NCI-H748 (cell line): ENCODE results near the gene LY6G5B.

Source experiments
- DNase-seq: peaks from one replicate; lab custom pipeline; 2025; ENCODE audit not compliant: unreplicated experiment; lab: John Stamatoyannopoulos, UW

The LY6G5B gene

DNA sequence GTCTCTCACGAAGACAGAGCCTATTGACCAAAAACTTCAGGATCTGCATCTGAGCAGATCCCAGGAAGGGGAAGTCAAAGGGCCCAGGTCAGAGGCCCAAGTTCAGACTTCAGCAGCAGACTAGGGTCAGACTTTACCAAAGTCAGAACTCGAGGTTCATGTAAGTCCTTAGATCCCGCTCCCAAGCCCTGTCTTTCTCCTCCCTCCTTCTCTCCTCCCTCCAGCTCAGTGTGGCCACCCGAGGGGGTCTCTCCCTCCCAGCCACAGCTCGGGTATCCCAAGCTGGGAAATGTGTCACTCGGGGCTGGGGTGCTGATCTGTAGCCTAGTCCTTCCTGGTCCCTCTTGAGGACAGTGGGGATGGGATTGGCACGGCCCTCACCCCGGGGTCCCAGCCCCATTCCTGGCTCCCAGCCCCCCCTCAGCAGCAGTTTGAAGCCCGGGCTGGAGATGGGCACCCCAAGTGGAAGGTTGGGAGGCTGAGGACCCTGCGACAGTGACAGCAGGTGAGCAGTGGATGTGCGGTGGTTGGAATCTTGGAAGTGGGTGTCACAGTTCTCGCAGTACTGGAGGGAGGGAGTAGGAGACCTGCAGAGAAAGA lies 7.6 kb upstream of the LY6G5B start:
- DNase-seq: no peak

DNA sequence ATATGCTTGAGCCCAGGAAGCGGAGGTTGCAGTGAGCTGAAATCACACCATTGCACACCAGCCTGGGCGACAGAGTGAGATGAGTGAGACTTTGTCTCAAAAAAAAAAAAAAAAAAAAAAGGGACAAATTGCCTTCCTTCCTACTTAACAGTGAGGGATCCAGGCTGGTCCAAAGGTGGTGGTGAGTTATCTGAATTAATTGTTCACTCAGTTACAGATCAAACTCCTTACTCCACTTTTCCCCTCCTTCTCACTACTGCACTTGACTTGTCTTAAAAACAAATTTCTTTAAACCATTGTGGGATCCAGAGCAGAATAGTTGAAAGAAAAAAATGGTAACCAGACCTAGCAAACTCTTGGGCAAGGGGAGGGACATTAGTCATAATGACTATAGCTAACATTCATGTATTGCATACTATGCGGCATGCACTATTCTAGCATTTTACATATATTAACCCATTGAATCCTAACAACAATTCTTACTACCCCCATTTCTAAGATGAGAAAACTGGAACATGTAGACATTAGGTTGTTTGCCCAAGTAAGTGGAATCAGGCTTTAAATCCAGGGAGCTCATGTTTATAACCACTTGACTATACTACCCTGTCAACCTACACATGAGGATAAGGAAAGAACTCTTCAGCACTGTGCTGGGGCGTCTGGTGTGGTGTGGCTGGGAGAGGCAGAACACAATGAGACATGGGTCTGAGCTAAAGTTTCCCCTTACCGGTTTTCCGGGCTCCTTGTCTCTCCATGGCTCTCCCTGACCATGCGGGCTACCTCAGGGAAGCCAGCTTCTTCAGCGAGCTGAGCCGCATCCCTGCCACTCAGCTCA lies 6.4 kb upstream of the LY6G5B start:
- no peak for DNase-seq

DNA sequence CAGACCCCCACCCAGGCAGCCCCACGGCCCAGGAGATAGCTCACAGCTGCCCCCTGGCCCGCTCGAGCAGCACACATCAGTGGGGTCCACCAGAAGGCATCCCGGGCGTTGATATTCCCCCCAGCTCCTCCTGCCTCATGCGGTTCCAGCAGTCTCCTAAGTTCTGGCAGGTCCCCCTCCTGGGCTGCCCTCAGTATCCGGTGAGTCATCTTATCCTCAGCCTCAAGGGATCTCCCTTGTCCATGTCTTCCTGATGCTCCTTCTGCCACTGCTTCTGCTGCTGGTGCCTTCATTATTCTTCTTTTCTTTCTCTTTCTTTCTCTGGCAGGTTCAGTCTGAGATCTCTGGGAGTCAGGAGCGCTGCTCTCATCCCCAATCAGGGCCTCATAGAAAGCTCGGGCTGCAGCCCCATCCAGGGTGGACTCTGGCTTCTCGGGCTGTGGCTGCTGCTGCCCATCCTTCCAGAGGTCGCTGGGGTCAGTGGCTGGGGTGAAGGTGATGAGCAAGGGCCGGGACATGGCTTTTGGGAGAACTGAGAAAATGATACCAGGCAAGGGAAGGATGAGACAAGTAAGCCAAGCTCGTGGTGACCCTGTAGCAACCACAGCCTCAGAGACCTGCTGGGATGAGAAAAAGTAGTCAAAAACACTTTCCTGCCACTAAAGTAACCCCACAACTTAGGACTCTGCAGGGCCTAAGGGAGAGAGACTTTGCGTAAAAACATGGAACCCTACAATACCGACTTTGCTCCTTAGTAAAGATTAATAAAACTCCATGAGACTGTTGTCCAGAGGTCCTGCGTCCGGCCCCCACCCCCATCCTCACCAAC lies 5.6 kb upstream of the LY6G5B start:
- no peak for DNase-seq

DNA sequence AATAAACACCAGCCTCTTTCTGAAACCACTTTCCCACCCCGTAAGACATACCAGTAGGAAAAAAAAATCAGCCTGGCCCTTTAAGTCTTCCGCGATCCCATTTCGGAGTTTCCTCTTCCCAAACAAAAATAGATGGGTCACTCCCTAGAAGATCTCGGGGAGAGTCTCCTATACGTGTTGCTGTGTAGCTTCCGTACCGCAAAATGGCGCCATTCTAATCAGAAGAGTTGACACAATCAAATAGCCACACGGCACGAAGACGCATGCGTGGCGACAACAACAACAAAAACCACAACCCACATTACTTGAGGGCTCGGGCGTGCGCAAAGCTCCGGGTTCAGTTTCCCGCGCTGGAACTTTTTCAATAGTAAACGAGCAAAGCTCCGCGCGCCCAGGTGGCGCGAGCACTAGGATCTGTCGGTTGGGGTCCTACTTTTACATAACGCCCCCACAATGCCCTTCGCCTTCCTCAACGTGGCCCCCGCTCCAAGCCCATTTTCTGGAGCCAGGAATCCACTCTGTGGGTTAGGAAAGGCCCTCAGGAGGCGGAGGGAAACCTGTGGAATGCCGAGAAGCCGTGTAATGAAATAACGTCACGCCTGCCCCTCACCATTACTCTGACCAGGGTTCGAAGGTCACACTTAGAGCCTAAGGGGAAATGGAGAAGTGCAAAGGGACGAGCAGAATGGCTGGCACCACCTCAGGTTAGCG lies 4.8 kb upstream of the LY6G5B start, which contains the start of gene GPANK1:
Gene GPANK1 (minus strand): TSS at position 208 of the 711 bp plus-strand sequence. CDS start 519 bp downstream, outside the sequence.
- peak; percentile 98 for DNase-seq

DNA sequence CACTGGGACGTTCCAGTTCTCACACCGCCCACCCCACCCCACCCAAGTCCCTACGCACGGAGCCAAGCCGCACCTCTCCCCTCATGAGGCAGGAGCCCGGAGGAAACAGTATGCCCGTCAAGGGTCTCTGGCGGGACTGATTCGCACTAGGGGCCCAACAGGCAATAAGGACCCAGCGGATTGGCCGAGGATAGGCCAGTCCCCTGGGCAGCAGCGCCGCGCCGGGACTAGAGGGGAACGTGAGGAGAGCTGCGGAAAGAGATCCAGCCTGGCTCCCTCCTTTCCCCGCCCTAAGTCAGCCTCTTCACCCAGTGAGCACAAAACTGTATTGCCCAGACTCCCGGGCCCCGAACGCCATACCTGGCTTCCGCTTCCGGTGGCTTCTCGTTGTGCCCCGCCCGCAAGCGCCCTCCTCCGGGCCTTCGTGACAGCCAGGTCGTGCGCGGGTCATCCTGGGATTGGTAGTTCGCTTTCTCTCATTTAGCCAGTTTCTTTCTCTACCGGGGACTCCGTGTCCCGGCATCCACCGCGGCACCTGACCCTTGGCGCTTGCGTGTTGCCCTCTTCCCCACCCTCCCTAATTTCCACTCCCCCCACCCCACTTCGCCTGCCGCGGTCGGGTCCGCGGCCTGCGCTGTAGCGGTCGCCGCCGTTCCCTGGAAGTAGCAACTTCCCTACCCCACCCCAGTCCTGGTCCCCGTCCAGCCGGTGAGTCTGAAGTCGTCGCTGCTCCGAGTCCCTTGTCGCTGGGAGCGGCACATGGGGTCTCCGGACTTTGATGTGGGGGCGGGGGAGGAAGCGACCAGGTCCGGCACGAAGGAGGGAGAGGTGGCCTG lies 4.1 kb upstream of the LY6G5B start, which contains the start of gene CSNK2B:
Gene CSNK2B (plus strand): TSS at position 580 of the 836 bp plus-strand sequence. CDS start 752 bp downstream, outside the sequence.
- DNase-seq: peak; percentile 99

DNA sequence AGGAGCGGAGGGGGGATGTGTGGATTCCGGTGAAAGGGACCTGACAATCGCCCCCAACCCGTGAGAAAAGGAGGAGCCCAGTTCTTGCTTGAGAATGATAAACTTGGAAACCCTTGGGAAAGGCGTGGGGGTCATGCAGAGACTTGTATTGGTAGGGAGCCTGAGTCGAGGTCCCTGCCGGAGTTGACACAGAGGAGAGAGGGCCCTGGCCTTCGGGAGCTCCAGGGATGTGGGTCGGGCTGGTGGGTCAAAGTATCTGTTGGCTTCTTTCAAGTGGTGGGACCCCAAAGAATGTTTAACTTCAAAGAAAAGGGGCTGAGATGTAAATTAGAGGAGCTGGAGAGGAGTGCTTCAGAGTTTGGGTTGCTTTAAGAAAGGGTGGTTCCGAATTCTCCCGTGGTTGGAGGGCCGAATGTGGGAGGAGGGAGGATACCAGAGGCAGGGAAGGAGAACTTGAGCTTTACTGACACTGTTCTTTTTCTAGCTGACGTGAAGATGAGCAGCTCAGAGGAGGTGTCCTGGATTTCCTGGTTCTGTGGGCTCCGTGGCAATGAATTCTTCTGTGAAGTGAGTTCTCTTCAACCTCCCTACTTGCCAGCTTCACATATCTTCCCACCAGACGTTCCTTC lies 3.3 kb upstream of the LY6G5B start:
- DNase-seq: no peak

DNA sequence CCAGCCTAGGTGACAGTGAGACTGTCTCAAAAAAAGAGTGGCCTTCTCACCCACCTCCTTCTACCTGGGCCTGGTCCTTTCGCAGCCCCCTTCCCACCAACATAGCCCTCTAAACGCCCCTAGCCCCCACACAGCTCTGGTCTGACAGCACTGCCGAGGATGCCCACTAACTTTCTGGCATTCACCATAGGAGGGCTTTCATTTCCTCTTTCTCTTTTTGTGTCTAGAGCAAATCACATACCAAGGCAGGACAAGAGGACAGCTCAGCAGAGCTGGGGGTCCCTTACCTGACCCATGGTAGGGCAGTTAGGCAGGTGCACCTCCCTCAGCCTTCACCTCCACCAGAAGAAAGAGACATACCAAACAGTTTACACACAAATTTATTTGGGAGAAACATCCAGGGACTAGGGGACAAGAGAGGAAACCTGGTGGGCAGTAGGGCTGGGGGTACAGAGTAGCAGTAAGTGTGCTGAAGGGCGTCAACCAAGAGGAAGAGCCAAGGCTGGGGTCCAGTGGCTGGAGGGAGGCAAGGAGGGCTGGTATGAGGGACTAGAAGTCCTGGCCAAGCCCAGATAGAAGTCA lies 6.6 kb downstream of the LY6G5B start:
- DNase-seq: no peak

DNA sequence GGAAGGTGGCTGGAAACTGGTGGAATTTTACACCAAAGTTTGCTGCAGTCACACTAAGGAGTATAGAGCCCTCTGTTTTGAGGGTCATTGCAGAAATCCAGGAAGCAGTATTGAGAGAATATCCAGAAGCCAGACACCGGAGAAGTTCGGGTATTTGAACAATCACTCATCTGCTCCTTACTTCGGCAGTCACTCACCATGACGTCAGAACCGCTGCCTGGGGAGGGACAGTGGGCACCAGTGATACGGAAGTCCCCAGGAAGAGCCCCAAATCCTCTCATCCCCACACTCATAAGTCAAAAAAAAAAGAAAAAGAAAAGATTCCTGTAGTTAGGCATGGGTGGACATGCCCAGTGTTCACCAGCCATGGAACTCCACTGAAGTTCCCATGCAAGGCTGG lies 7.1 kb downstream of the LY6G5B start:
- DNase-seq: no peak

DNA sequence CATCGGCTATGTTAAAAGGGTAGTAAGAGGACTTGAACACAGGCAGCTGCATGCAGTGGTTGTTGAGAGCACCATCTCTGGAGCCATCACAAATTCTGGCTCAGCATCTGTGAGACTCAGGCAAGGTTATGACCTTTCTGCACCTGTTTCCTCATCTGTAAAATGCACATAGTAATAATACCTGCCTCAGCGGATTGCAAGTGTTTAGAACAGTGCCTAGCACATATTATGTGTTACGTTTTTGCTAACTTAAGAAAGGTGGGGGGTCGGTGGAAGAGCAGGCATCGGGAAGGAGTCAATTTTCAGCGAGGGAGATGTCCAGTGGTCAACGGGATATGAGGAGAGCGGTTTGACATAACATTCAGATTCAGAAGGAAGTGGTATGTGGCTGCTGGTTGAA lies 8.2 kb downstream of the LY6G5B start:
- no peak for DNase-seq

DNA sequence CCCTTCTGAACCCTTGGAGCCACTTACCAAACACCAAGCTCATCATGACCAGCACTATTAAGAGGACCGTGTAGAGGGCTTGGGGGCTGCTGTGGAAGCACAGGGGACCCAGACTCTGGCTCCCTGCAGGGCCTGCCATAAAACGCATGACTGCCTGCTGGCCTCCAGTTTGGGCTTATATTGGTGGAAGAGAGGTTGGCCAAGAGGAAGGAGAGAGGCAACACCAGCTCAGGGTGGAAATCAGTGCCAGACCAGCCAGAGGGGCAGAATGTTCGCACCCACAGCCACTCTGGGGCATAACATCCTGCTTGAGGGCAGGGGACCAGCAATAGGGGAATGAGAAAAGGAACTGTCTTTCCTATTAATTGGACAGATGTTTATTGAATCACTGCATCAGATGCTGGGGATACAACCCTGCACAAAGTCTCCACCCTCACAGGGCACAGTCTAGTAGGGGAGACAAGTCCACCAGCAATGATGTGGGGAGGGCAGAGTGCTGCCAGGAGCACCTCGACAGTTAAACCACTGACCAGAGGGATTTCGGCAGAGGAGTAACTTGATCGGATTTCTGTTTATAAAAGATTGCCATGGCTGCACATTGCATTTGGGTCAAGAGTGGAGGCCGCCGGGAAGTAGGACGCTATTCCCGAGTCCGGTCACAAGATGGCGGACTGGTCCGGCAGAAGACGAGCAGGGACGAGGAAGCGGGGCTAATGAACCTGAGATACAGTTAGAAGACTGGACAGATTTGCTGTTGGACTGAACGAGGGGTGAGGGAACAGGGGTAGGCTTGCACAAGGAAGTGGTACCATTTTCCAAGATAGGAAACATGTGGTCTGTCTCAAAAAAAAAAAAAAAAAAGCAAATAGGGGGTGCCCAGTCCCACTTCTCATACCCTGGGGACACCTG lies 10.7 kb downstream of the LY6G5B start, which contains the start of gene LY6G5C:
Gene LY6G5C (minus strand): TSS at position 842 of the 909 bp plus-strand sequence. CDS start 694 bp downstream, at position 148.
- peak; percentile 95 for DNase-seq

DNA sequence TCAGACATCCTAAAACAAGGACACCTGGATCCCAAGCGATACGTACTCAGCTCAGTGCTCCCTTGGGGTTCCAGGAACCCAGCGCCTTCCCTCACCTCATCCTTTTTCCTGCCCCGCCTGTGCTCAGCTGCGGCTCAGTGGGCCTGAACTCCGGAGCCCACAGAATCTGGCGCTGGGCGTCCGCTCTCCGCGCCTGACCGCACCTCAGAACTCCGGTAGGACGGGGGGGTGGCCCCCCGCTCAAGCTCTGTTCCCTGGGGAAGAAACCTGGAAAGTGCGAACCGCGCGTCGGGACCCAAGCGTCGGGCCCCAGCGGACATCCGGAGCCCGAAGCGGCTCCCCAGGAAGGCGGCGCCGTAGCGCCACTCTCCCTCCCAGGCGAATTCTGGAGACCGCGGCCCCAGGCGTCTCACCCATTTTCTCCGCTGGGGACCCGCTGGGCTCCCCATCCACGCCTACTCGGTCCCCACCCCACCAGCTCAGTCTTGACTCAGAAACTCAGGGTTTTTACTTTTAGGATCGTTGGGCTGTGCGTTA lies 11.4 kb downstream of the LY6G5B start:
- peak; percentile 79 for DNase-seq

DNA sequence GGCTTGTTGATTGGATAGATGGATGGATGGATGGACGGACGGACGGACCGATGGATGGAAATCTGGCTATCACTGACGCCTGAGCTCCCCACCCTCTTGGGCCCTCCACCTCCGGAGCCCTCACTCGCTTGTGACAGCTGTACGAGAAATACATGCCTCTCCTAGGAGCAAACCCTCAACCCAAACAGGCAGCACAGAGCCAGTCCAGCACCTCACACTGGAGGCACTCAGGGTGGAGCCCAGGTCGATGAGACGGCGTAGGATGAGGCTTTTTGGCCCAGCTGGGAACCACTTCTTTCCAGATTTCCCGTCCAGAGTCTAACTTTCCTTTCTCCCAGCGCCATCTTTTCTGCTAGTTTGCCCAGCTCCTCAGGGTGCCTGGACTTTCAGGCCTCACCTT lies 13.8 kb downstream of the LY6G5B start:
- DNase-seq: peak; percentile 59

DNA sequence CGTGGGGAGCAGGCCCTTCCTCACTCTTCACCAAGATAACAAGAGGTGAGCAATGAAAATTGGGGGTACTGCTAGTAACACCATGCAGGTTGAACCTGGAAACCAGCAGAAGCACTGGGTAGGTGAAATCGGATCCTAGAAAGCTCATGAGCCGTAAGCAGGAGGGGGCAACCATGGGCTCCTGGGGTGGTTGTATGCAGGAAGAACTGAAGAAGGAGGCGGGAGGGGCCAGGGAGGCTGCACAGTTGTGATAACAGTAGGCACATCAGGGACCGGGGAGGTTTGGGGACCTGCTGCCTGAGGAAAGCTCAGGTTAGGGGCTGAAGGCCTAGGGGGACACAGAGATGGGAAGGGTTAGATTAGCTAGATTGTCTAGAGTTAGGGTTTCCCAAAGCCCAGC lies 16.7 kb downstream of the LY6G5B start:
- no peak for DNase-seq

DNA sequence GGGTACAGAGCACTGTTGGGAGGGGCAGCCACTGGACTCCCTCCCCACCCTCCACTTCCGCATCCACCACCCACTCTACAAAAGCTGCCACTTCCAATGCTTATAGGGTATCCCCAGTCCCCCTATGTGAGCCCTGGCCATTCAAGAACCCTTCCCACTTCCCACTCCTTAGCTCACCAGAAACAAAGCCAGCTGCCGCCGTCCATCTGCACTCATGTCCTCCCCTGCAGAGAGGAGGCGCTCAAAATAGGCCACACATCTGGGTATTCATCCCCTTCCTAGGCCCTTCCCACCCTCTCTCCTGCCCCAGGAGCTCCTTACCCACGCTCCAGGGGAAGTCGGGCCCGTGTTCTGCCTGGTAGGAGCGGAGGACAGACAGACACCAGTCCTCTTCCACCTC lies 17.5 kb downstream of the LY6G5B start:
- no peak for DNase-seq

DNA sequence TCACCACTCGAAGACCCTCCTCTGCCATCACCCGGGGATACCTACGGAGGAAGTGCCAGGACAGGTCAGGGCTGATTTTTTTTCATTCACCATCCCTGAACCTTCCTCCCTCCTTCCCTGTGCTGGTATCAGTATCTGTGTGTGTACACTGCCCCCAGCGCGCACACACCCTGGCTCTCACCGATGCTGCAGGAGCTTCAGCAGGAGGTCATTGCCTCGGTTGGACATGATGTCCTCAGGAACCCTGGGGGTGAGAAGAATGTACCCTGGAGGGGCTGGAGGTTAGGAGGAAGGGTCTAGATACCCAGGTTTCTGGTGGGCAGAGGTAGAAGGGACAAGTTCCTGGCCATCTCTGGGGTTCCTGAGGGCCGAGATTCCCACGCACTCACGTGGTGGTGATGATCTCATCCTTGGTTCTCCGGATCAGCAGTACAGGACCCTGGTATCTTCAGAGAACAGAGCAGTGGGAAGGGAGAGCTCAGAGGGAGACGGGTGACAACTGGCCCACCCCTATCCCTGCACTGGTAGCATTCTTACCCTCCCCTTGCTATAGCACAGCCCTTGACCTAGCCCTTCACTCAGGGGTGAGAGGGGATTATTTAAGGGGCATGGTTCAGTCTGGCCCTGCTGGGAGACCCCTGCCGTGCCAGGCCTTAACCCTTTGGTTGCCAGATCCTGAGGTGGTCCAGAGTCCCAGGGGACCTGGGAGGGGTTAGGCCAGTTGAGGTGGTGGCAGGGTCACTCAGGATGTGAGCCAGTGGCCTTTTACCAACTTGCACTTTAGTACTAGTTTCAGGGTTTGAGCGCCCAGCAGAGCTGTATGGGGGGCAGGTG lies 18.3 kb downstream of the LY6G5B start:
- no peak for DNase-seq

DNA sequence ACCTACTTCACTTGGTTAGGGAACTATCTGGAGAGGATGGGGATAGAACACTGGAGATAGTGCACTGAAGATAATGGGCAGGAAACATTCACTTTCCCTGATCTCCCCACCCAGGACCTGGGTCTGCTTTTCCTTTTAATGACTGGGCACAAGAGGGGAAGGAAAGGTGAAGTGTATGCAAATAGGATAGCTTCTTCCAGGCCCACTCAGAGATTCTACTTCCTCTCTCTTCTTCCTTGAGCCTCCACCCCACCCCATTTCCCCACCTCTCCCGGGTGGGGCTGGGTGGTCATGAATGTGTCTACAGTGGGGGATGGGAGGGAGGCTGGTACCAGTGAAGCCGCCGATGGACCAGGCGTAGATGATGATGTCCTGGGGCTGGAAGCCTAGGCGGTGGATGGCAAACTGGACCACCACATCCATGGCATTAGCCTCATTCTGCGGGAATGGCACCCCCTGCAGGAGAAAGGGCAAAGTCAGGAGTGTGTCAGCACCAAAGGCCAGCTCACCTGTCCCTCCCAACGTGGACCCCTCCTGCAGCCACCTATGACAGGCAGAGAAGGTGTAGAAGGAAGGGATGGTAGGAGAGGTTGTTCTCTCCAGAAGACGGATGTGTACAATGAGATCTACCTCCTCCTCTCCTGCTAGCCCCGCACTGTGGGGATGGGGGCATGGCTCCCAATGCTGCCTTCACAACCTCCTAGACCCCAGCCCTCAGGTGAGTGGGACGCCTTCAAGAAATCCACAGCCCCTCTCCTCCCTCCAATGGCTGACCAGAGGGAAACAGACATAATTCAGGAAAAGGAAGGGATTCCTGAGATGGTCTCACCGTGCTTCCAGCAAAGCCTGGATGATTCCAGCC lies 19.7 kb downstream of the LY6G5B start:
- no peak for DNase-seq
